KG1 (cell line): Measurements from ENCODE around the gene STARD7.
"Not testable (repeated sequence)": the region's sequence is repeated elsewhere in the genome, so short reads cannot be mapped to it uniquely, and the experiment has no call there.

Experiments used
- DNase-seq: peaks from one replicate; lab custom pipeline; 2025; lab: John Stamatoyannopoulos, UW

The STARD7 gene

DNA sequence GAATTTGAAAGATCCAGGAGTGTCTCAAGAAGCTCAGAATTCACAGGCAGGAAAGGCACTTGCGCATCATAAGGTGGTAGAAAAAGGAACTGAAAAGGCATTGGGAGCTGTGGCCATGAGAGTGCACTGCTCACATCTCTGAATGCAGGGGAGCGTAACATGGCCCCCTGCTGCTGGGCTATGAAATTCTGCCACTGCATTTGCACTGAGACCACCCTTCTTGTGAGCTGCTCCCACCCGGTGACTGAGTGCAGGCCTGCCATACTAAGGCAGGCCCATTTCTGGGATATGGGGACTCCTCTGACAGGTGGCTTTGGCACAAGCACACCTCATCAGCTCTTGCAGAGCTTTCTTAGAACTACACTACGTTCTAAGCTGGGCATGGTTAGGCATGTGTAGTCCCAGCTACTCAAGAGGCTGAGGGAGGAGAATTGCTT lies 25.3 kb upstream of the STARD7 start:
- DNase-seq: no peak

- no peak for DNase-seq
These were observed 24.8 kb upstream of the STARD7 start for GRCh38 chr2:96233436-96233835.

- no peak for DNase-seq
These were observed 22.7 kb upstream of the STARD7 start for GRCh38 chr2:96231316-96231715.

DNA sequence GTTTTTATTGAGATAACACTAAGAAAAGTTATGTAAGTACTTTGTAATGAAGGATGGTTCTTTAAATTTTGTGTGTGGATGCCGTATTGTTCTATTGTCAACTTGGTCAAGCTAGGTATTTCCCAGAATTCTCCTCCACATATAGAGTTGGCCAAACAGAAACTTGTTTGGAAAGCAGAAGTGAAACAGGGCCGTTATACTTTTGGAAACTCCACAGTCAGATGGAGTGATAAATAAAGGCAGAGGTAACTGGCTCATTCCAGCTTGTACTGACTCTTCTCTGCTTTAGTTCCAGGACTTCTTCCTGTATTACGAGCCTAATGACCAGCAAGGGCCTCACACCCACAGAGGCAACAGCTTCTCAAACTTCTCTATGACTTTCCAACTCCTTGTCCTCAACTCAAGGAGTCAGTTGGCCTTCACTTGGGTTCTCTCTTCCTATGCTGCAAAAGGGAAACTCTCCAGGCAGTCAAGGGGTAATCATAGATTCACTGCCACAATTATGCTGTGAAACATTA lies 16.4 kb upstream of the STARD7 start:
- peak; percentile 50 for DNase-seq

GRCh38 chr2:96221106-96221505 lies 12.5 kb upstream of the STARD7 start:
- not testable (repeated sequence) for DNase-seq

DNA sequence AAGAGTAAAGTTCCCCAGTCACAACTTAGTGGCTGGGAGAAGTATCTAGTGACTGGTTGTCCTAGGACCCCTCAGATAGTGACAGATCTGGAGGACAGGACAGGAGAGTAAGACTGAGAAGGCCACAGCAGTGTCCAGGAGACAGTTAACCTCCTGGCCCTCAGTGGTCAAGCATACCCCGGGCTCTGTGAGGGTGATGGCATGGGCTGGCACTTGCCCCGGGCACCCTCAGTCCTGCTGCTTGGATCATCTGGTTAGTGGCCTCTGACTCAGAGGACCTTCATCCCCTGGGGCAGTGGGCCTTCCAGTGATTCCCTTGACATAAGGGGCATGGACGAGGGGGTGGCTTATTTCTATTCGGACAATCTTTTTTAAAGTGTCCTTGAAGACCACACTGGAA lies 11.3 kb upstream of the STARD7 start:
- not testable (repeated sequence) for DNase-seq

DNA sequence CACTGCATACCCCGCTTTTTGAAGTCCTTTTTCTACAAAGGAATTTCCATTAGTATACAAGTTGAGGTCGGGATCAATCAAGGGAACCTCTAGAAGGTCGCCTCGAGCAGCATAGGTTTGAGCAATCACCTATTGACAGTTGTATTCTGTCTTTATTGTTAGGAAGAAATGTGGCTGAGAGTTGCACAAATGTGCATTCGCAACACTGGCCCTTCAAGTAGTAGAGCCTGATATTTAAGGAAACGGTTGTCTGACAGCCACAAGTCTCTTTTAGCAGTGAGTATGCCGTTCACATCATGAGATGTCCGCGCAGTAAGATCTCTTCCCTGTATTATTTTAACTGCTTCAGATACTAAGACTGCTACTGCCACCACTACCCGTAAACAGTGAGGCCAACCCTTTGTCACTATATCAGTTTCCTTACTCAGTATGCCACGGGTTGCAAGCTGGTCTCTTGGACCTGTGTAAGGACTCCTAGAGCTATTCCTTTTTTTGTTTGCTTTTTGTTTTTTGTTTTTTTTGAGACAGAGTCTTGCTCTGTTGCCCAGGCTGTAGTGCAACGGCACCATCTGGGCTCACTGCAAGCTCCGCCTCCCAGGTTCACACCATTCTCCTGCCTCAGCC lies 10.0 kb upstream of the STARD7 start:
- DNase-seq: no peak

GRCh38 chr2:96214554-96214953 lies 5.9 kb upstream of the STARD7 start:
- no peak for DNase-seq

GRCh38 chr2:96213379-96213778 lies 4.8 kb upstream of the STARD7 start:
- no peak for DNase-seq

- no peak for DNase-seq
These were observed 3.7 kb upstream of the STARD7 start for GRCh38 chr2:96212339-96212738.

DNA sequence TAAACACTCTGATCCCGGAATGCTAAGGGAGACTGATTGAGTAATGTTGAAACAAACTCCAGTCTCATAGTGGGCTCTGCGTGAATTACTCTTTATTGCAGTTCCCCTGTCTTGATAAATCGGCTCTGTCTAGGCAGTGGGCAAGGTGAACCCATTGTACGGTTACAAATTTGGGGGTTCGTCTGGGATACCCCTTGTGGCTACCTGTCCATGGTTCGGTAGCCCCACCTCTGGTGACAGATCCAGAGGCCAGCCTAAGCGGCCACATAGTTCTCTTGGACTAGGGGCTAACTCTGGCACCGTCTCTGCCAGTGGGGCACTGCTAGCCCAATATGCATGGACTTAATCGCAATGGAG lies 1.1 kb upstream of the STARD7 start:
- no peak for DNase-seq

DNA sequence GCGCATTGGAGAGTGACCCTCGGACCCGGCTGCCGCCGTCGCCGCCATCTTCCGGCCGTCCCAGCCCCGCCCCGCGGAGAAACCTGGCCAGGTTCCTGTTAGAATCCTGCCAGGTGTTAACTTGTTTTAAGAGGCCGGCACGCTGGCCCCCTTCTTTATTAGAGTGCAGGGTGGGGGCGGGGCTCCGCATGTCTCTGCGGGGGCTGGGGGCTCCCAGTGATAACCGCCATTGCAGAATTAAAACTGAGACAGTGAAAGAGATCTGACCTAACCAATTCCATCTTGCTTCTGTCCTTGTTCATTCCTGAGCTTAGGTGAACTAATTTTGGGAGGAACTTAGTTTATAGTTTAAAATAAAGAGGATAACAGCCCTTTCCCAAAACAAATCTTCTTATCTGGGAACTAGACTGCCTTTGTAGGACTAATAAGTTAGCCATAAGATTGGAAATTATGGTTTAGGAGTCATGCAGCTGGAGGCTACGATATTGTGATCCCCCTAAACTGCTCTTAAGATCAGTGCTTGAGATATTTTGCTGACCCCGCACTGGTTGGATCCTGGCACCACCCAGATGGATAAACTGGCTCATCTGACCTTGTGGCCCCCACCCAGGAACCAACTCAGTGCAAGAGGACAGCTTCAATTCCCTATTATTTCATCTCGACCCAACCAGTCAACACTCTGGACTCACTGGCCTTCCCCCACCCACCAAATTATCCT lies 543 bp upstream of the STARD7 start:
- DNase-seq: no peak

DNA sequence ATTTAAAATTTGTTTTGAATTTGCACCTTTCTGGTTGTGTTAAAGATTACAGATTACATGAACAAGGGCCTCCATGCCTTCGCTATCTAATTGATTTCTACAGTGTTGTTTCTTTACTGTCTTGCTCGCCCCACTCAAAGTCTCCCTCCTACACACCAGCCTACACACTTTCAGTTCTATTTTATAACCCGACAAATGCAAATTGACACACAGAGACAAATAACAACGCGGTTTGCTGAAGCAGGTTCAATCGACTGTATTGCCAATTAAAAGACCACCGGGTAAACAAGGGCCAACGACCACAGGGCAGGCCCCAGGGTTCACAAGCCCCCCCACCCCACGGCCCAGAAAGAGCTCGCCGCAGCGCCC lies 869 bp downstream of the STARD7 start:
- DNase-seq: no peak

GRCh38 chr2:96207073-96207773 lies 1.4 kb downstream of the STARD7 start:
- DNase-seq: no peak

DNA sequence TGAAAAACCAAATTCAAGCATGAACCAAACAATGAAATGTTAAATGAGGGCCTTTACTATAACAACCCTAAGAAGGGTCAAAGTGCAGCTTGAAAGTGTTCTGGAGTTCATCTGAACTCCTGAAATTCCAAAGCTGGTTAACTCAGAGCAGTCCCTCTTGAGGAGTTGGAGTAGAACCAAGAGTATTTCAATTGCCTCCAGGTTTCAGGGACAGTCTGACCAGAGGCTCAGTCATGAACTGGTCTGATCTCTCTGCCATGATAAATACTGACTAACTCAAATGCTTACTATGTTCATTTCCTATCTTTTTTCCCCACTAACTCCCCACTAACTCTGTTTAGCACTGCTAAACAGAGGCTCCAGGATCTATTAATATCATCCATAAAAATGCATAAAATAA lies 2.7 kb downstream of the STARD7 start:
- DNase-seq: no peak

DNA sequence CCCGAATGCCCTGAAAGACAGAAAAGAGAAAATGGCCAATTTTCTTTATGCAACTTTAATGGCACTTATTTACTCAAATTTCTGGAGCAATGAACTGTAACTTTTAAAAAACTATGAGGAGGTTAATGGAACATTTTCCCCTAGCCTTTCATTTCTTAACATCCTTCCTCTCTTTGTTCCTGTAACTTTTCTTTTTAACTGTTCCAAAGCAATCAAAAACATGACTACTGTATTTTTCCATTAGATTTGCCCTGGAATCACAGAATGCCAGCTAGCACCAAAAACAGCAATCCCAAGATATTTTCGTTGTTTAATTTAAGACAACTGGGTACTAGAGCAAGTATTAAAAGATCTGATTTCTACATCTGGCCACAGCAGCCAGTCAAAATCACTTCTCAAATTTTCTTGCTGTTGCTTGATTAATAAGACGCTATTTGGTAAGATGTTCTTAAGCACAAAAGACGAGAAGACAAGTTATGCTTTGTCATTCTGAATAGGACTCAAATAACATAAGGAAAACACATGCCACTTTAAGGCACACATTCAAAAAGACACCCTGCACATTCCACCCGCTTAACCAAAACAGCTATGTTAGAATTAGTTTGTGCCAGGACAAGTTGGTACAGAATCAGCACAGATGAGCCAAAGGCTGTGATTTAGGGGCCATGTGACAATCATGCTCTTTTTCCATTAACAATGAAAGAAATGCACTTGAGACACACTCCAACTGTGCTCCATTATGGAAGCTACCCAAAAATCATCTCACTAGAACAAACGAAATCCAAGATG lies 3.6 kb downstream of the STARD7 start:
- no peak for DNase-seq

GRCh38 chr2:96203130-96204028 lies 5.2 kb downstream of the STARD7 start:
- DNase-seq: no peak

DNA sequence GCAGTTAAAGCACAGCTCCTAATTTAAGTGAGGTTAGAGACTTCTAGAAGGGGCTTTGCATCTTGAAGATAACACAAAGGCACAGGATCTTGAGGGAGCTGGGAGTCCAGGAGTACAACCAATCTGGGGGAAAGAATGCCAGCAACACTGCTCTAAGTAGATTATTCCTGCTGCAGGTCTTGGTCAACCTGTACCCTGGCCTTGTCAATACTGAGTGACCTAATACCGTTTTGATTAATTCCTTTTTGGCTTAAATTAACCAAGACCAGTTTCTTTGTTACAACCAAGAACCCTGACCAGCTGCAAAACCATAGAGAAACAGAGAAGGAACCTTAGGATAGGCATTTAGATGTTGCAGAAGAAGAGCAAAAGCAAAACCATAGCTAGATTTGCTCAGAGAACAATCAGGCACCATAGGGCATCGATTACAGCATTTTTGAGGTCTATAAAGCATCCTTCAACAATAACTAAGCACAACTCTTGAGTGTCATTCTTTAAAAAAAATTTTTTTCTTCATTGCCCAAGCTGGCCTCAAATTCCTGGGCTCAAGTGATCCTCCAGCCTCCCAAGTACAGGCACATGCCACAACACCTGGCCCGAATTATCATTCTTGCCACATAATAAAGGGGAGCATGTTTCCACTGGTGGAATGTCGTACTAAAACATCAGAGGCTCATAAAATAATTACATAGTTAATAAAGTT lies 6.3 kb downstream of the STARD7 start:
- DNase-seq: no peak

DNA sequence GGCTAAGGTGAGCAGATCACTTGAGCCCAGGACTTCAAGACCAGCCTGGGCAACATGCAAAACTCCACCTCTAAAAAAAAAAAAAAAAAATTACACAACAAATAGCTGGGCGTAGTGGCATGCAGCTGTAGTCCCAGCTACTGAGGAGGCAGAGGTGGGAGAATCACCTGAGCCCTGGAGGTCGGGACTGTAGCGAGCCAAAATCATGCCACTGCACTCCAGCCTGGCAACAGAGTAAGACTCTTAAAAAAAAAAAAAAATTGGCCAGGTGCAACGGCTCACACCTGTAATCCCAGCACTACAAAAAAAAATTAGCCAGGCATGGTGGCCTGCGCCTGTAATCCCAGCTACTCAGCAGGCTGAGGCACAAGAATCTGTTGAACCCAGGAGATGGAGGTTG lies 7.3 kb downstream of the STARD7 start:
- DNase-seq: no peak

DNA sequence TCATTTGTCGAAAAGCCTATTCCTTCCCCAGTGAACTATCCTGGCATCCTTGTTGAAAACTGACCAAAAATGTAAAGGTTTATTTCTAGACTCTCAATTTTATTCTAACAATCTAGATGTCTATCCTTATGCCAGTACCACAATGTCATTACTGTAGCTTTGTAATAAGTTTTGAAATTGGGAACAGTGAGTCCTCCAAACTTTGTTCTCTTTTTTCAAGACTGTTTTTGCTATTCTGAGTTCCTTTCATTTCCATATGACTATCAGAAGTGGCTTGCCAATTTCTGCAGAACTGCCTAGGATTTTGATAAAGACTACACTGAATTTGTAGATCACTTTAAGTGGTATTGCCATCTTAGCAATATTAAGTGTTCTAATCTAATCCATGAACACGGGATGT lies 9.7 kb downstream of the STARD7 start:
- no peak for DNase-seq
